GM18508 (cell line): ENCODE measurements around the gene HOMEZ.
"Not testable (repeated sequence)": the region's sequence is repeated elsewhere in the genome, so short reads cannot be mapped to it uniquely, and the experiment has no call there.

Source experiments
- ATAC-seq: cut with Tn5 transposase; IDR thresholded peaks from one replicate; pipeline ENCODE4 v1.9.1; 2021; ENCODE audit warnings: moderate number of reproducible peaks; ENCODE audit not compliant: insufficient read depth, unreplicated experiment

Gene HOMEZ

GRCh38 chr14:23232241-23232808 is 53.6 kb downstream of the HOMEZ start:
- not testable (repeated sequence) for ATAC-seq

DNA sequence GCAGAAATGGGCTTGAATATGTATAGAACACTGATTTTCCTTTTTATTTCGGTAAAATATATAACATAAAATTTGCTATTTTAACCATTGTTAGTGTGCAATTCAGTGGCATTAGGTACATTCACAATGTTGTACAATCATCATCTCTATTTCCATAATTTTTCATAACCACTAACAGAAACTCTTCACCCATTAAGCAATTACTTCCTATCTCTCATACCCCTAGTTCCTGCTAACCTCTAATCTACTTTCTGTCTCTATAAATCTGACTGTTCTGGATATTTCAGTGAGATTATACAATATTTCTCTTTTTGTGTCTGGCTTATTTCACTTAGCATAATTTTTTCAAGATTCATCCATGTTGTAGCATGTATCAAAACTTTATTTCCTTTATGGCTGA is 57.1 kb downstream of the HOMEZ start:
- no peak for ATAC-seq

DNA sequence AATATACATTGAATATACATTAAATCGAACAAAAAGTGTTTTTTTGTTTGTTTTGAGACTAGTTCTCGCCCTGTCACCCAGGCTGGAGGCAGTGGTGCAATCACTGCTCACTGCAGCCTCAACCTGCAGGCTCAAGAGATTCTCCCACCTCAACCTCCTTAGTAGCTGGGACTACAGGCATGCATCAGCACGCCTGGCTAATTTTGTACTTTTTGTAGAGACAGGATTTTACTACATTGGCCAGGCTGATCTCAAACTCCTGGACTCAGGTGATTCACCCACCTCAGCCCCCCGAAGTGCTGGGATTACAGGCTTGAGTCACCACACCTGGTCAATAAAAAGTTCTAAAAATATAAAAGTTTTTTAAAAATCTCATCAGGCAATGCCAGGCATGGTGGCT is 58.4 kb downstream of the HOMEZ start:
- no peak for ATAC-seq

GRCh38 chr14:23224958-23225357 is 61.0 kb downstream of the HOMEZ start:
- ATAC-seq = not testable (repeated sequence)
